Activated gamma-delta T cell (primary cell): Measurements from ENCODE around the gene PDE4DIP.
"Not testable (repeated sequence)": the region's sequence is repeated elsewhere in the genome, so short reads cannot be mapped to it uniquely, and the experiment has no call there.

Source experiments
- DNase-seq: peaks from one replicate; lab custom pipeline; 2025; lab: John Stamatoyannopoulos, UW

PDE4DIP gene

GRCh38 chr1:148874408-148875388, 30.5 kb downstream of the PDE4DIP start:
- not testable (repeated sequence) for DNase-seq

DNA sequence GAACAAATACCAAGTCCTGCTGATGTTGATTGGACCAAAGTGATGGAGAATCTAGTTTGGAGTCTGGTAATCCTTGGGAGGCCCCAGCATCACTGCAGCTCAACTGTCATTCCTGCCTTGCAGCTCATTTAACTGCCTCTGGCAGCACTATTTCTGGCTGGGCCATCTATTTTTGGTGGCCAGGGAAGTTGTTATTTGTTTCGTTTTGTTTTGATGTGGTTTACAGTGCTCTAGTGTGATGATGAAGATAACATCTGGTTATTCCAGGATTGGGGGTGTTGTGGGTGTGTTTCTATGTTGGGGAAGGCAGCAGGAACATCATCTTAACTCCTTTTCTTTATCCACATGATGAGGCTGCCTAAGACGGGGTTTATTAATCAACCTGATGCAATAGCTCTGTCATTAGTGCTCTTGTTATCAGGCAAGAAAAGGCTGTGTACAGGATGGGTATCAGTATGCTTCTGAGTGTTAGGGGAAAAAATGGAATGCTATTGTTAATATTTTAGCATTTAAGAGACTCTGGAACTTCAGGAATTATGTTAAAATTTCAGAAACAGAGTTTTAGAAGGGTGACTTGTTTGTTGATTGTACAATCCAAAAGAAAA, 35.7 kb downstream of the PDE4DIP start:
- not testable (repeated sequence) for DNase-seq

DNA sequence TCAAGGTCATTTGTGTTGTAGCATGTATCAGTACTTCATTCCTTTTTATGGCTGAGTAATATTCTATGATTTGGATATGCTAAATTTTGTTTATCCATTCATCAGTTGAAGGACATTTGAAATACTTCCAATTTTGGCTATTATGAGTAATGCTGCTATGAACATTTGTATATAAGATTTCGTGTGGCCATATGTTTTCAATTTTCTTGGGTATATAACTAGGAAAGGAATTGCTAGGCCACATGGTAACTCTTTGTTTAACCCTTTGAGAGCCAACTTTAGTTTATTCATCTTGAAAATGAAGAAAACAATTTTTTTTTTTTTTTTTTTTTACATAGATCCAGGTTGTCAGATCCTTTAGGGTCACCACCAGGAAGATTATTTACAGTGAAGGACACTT, 37.0 kb downstream of the PDE4DIP start:
- DNase-seq, result not testable (repeated sequence)

DNA sequence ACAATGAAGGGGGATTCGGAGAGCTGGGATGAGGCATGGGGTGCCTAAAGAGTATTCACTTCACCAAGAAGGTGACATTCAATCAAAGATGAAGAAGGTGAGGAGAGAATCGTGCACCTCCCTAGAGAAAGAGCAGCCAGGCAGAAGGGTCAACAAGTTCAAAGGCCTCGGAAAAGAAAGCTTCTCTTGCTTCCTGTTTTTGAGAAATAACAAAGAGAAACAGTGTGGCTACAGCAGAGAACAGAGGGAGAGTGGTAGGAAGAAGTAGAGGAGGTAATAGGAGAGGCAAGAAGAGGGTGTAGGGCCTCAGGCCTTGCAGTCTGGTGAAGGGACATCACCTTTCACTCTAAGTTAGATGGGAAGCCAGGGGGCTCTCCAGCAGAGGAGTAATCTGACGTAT, 41.0 kb downstream of the PDE4DIP start:
- not testable (repeated sequence) for DNase-seq

GRCh38 chr1:148886293-148886692, 42.1 kb downstream of the PDE4DIP start:
- not testable (repeated sequence) for DNase-seq

GRCh38 chr1:148888597-148888996, 44.4 kb downstream of the PDE4DIP start:
- DNase-seq, result not testable (repeated sequence)

GRCh38 chr1:148889267-148890074, 45.2 kb downstream of the PDE4DIP start:
- not testable (repeated sequence) for DNase-seq

GRCh38 chr1:148890075-148890568, 45.9 kb downstream of the PDE4DIP start:
- DNase-seq, result not testable (repeated sequence)

DNA sequence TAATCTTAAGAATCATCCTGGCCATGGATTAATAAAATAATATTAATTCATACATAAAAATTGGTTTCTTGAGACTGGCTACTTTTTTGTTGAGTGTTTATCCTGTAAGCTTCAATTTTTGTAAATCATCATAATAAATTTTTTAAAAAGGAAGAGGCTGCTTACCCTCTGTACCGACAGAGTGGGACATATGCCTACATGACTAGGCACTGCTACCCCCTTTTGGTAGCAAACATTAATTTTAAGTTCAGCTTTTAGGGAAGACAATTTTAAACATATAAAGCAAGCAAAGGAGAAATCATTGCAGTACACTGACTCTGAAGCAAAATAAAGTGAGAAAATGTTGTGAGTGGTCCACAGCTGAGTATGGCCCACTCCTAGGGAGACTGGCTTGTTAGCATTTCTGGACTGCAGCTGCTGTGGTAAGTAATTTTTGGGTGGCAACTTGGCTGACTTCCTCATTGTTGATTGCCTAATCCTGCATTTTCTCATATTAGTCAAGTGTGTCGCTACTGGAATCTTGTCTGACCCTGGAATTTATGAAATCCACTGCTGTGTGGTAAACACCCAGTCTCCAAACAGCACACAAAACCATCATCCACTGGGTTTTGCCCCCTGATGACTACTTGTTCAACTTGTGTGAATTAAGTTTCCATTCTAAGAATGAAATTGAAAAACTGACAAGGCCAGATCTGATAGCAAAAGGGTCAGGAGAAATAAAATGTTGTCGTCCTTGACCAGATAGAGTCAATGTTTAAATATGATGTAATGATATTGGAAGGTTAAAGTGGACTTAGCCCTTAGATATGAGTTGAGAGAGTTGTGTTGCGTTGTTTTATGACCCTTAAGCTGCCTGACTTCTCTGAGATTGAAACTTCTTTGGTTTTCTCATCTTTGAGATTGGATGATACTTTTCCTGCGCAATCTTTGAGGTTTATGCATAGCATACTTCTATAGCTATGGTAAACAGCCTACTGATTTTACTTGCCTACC, 50.4 kb downstream of the PDE4DIP start:
- DNase-seq, result not testable (repeated sequence)

- DNase-seq, result not testable (repeated sequence)
These were observed 55.8 kb downstream of the PDE4DIP start for GRCh38 chr1:148900026-148900425.

DNA sequence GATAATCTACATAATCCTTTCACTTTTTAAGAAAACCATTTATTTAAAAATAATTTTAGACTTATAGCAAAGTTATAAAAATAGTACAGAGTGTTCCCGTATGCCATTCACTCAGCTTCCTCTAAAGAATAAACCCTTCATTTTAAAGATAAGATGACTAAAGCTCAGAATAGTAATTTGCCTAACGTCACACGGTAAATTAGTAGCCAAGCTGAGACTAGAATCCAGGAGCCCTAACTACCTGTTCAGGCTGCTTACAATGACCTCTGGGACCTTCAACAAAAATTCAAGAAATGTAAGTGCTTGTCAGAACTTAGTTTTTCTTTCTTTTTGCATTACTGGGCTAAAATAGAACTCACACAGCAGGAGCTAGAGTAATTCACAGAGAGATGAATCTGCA, 56.5 kb downstream of the PDE4DIP start:
- DNase-seq, result not testable (repeated sequence)

- not testable (repeated sequence) for DNase-seq
These were observed 57.1 kb downstream of the PDE4DIP start for GRCh38 chr1:148901150-148901952.

DNA sequence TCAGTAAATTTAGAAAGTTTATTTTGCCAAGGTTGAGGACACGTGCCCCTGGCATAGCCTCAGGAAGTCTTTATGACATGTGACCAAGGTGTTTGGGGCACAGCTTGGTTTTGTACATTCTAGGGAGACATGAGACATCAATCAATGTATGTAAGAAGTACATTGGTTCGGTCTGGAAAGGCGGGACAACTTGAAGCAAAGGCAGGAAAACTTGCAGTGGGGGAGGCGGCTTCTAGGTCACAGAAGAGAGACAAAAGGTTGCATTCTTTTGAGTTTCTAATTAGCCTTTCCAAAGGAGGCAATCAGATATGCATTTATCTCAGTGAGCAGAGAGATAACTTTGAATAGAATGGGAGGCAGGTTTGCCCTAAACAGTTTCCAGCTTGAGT, 57.7 kb downstream of the PDE4DIP start:
- not testable (repeated sequence) for DNase-seq

DNA sequence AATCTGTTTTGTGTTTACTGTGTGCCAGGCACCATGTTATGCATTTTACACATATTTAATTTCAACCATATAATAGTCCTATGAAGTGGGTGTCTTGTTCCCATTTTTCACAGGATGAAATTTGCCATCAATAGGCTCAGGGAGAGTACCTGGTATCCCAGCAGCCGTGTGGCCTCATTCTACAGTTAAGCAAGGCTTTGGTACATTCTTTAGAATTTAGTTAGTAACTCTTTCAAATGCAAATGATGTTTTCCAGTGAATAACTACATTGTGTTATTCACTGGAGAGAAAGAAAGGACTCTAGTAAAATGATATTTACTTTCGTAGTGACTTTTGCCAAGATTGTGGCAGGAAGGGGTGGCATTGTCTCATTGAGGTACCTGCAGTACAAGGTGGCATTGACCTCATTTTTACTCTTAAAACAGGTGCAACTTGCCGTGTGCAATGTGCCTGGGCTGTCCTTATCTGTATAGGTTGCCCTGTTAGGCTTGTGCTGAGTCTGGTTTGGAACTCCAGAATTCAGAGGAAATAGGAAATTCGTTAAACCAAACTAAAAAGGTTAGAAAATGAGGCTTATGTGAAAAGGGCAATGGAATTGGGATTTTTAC, 65.1 kb downstream of the PDE4DIP start:
- not testable (repeated sequence) for DNase-seq

GRCh38 chr1:148911303-148911928, 67.2 kb downstream of the PDE4DIP start:
- DNase-seq, result not testable (repeated sequence)

DNA sequence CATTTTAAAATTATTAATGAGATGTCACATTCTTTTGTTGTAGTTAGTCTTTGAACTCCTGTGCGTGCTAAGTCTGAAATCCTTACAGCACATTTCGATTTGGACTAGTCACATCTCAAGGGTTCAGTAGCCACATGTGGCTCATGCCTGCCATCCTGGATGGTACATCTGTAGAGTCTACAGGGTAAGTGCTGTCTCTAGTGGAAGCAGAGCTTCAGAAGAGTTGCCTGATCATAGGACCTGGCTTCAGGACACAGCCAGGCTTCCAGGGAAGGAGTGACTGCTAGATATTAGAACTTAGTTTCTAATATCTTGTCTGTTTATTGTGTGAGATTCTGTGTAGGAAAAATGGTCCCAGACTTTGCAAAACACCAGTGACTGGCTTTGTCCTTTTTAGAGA, 72.0 kb downstream of the PDE4DIP start:
- not testable (repeated sequence) for DNase-seq

DNA sequence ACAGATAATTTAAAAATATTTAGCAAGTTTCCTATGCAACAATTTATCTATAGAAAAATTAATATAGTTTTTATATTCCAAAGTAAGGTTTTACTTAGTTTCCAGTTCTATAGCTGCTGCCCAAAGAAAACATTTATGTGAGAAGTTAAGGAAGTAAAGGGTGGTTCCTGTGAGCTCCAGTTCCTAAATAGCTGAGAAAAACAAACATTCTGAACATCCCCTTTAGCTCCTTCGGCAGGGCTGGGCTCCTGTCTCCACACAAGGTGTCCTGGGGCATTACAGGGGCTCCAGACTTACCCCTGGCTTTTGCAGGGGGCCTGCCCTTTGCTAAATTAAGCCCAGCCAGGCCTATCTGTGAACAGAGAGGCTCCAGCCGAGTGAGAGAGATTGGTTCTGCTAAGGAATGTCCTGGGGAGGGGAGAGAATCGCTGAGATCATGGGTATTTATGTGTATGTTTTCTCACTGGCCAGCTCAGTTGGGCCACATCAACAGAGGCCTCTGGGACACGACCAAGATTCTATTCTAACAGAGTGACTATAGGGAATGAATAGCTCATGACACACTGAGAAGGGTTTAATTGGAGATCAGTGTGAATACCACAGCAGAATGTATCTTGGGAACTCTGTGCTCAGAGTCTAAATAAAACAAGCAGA, 72.6 kb downstream of the PDE4DIP start:
- DNase-seq, result not testable (repeated sequence)

- DNase-seq, result not testable (repeated sequence)
These were observed 74.7 kb downstream of the PDE4DIP start for GRCh38 chr1:148918836-148919447.
